Upper lobe of left lung (tissue), 6 donors: ENCODE data around the gene WASF2. TPM values are rescaled to one million over a fixed set of nuclear protein-coding genes. Genes with fewer than 3 reads are reported as not detected.

ENCODE experiments used
- ATAC-seq, 2 donors: fragments of 200-7000 bp; cut with Tn5 transposase; one replicate each; pipeline ENCODE4 v1.9.1; 2022; ENCODE audit warnings: mild to moderate bottlenecking in 2 of 2, moderate library complexity in 2 of 2; ENCODE audit not compliant: low FRiP score in 2 of 2
- DNase-seq, 2 donors: peaks; one replicate each; pipeline ENCODE4 v3.0.0-alpha.2; 2019 to 2020
- H3K27ac ChIP-seq, 4 donors: fragments of 200-600 bp; sonication (generic); one replicate each; pipeline ENCODE4 v1.5.1; 2016 to 2019
- H3K27me3 ChIP-seq, 4 donors: fragments of 200-600 bp; sonication (generic); one replicate each; pipeline ENCODE4 v1.5.1; 2017 to 2019
- H3K36me3 ChIP-seq, 4 donors: fragments of 200-600 bp; sonication (generic); one replicate each; pipeline ENCODE4 v1.5.1; 2016 to 2019
- H3K4me1 ChIP-seq, 4 donors: fragments of 200-600 bp; sonication (generic); one replicate each; pipeline ENCODE4 v1.5.1; 2018 to 2019
- H3K4me3 ChIP-seq, 4 donors: fragments of 200-600 bp; sonication (generic); one replicate each; pipeline ENCODE4 v1.5.1; 2017 to 2019; ENCODE audit warnings: mild to moderate bottlenecking in 2 of 4, moderate library complexity in 1 of 4
- H3K9me3 ChIP-seq, 4 donors: fragments of 200-600 bp; sonication (generic); one replicate each; pipeline ENCODE4 v1.5.1; 2018 to 2019
- EP300 ChIP-seq, 4 donors: sonication (generic); formaldehyde crosslinking; IDR thresholded peaks; one replicate each; pipeline ENCODE4 v1.5.1; 2017; ENCODE audit warnings: antibody characterized with exemption in 4 of 4, control low read depth in 2 of 4
- POLR2A ChIP-seq, 4 donors: fragments of 450-650 bp; IDR thresholded peaks; one replicate each; pipeline ENCODE4 v1.5.1; 2016 to 2017; ENCODE audit warnings: antibody characterized with exemption in 4 of 4, mild to moderate bottlenecking in 2 of 4
- POLR2AphosphoS5 ChIP-seq, 2 donors: sonication (generic); formaldehyde crosslinking; IDR thresholded peaks; one replicate each; pipeline ENCODE4 v1.5.1; 2017; ENCODE audit warnings: antibody characterized with exemption in 2 of 2
- WGBS, 2 donors: methylation state at CpG; one replicate each; pipeline ENCODE4 v1.1.5; 2017 to 2018; 5-methylcytosine and 5-hydroxymethylcytosine counted together
- total RNA-seq, 6 donors: library from RNA; depleted of rRNA in 4 of 6; stranded (reverse); fragments of >200 nt in 4 of 6; gene quantifications; one replicate each; pipeline versions ENCODE4 v1.1.0 to v1.2.1, GENCODE V29; 2016 to 2021
- TF ChIP-seq, protein P1 (sequence below), 6 experiments: fragments of 450-650 bp in 4 of 6; fragments of 200-600 bp in 2 of 6; sonication (generic) in 2 of 6; IDR thresholded peaks; one replicate each; pipeline ENCODE4 v1.5.1; 2016 to 2019; ENCODE audit warnings: antibody characterized with exemption in 6 of 6
- donor health status: DM: no; HTN: no; CAD: no; lungs with moderate emphysema.
- donor health status: DM: no; HTN: yes; CAD: no; lungs with severe emphysema.

The WASF2 gene
- total RNA-seq, 6 donors from 2014 or later: 53.4 to 158 (median 62.2) TPM

DNA sequence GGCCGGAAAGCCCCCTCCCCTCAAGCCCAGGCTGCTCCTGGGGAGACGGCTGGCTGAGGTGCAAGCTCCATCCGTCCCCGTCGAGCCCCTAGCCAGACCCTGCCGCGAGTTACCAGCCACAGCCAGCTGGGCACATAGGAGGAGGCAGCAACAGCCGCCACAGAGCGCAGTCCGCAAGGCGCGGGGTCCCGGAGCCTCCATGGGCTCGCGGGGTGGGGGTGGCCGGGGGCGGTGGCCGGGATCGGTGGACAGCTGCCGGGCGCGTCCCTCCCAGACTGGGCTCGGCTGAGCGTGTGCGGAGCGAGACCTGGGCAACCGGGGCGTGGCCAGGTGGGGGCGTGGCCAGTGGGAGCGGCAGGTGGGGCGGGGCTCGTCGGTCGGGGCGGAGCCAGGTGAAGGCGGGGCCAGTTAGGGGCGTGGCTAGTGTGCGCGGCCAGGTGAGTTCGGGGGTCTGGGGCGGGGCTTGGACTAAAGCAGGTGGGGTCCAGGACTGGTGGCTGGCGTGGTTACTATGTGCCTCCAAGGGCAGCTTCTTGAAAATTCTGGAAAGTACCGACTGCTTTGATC is 106.8 kb downstream of the WASF2 start, which contains the start of gene CD164L2:
Gene CD164L2, minus strand, starts transcription at position 295 of the 567 bp plus-strand sequence. Its CDS starts 94 bp downstream, at position 201.
- peak; percentile 75 to 95 for DNase-seq

DNA sequence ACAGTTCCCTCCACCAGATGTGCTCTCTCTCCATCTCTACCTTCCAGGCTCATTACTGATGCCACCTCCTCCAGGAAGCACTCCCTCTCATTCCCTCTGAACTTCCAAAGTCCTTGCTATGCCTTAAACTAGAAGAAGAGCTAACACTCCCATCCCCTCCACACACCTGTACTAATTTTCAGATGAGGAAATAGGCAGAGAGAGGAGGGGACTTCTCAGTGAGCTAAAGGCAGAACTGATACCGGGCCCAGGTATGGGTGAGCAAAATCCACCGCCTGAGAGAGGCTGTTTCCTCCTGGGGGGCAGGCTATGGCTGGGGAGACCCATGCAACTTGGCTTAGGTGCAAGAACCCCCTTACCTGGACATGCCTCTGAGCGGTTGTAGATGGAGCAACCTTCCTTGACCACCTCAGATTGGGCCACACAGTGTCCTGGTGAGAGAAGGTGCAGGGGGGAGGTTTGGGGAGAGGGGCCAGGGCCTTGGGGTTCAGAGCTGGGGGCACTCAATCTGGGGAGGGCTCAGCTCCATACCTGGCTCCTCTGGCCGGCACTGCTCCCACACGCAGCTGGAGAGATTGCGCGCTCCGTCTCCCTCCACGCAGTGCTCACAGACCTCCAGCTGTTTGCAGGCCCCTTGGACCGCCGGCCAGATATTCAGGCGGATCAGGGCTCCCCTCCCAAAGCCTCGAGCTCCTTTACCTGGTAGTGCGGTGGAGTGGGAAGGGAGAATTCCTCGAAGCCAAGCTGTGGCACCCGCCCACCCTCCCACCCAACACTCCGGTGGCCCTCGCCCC is 107.8 kb downstream of the WASF2 start:
- peak in 1 of 2 donors; percentile 42 for DNase-seq
- Histone ChIP-seq H3K9me3 (no peaks in the 10 kb centered on the region), H3K36me3 (no peaks in the 10 kb centered on the region), H3K27ac (no peak overlapping the region), H3K4me1 (peaks cover 13 to 28% (median 21%) of the 10 kb centered on the region in 4 donors), H3K4me3 (peak overlapping the region in 2 of 4 donors; percentile 35 to 41), H3K27me3 (no peaks in the 10 kb centered on the region)
- TF ChIP-seq POLR2AphosphoS5 (IDR thresholded peaks at IDR 0.05) (no peak), POLR2A (IDR thresholded peaks at IDR 0.05) (no peak), EP300 (IDR thresholded peaks at IDR 0.05) (no peak)
- TF ChIP-seq, protein P1, sequence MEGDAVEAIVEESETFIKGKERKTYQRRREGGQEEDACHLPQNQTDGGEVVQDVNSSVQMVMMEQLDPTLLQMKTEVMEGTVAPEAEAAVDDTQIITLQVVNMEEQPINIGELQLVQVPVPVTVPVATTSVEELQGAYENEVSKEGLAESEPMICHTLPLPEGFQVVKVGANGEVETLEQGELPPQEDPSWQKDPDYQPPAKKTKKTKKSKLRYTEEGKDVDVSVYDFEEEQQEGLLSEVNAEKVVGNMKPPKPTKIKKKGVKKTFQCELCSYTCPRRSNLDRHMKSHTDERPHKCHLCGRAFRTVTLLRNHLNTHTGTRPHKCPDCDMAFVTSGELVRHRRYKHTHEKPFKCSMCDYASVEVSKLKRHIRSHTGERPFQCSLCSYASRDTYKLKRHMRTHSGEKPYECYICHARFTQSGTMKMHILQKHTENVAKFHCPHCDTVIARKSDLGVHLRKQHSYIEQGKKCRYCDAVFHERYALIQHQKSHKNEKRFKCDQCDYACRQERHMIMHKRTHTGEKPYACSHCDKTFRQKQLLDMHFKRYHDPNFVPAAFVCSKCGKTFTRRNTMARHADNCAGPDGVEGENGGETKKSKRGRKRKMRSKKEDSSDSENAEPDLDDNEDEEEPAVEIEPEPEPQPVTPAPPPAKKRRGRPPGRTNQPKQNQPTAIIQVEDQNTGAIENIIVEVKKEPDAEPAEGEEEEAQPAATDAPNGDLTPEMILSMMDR (IDR thresholded peaks at IDR 0.05): no peak
- 86 to 92% methylated on average over 10 to 17 of the region's 18 CpGs for WGBS, 2 donors
- no peak for ATAC-seq

More for the DNA sequence above, 106.8 kb downstream of the WASF2 start, which contains the start of gene CD164L2:
- H3K4me1 ChIP-seq: peaks cover 10 to 28% (median 21%) of the 10 kb centered on the region in 4 donors
- no peak within 1 kb of the TSS for H3K27ac ChIP-seq
- TF ChIP-seq POLR2AphosphoS5 (IDR thresholded peaks at IDR 0.05) (peak in 1 of 2 donors; percentile 17), EP300 (IDR thresholded peaks at IDR 0.05) (no peak), POLR2A (IDR thresholded peaks at IDR 0.05) (no peak)
- no peaks in the 10 kb centered on the region for H3K9me3 ChIP-seq
- 24 to 26% methylated on average over 9 to 20 of the region's 43 CpGs for WGBS, 2 donors
- no peaks in the 10 kb centered on the region for H3K36me3 ChIP-seq
- H3K27me3 ChIP-seq: no peaks in the 10 kb centered on the region
- H3K4me3 ChIP-seq: peak within 1 kb of the TSS in 3 of 4 donors; percentile 35 to 41 (median 41)
- ATAC-seq: peak; percentile 44 to 78

DNA sequence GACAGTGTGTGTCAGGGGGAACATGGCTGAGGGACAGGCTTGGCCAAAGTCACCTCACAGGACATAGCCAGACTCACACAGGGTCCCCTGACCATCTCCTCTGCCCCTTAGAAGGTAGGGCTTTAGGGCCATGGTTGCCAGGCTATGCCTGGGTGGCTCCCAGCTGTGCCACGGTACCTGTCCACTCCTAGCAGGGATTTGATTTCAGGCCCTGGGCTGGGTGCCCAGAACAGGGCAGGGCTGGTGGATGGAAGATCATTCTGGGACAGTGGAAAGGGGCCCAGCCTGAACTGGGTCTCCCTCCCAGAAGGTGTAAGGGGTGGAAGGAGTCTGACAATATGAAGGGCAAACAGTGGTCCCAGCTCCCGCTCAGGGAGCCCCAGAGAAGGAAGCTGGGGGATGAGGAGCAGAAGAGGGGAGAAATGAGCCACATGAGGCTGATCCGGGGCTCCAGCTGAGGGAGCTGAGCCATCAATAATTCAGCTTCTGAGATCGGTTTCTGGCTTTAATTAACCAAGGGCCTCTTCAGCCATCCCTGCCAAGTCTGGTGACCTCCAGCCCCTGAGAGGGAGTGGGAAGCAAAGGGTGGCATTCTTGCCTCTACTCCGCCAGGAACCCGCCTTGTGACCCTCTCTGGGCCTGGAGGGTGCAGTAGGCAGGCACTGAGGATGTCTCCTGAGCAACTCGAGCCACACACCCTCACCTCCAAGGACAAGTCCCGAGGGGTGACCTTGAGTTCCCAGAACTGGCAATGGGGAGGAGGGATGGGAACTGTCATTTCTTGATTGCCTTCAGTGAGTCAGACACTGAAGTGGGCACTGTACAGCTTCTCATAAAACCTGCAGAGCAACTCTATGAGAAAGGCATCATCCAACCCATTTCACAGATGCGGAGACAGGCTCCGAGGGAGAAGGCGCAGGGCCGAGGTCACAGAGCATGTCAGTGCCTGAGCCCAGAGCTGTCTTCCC is 108.9 kb downstream of the WASF2 start:
- Histone ChIP-seq H3K27ac (peak overlapping the region in 2 of 4 donors; percentile 4 to 72), H3K4me3 (no peak overlapping the region), H3K27me3 (no peaks in the 10 kb centered on the region), H3K36me3 (no peaks in the 10 kb centered on the region), H3K9me3 (no peaks in the 10 kb centered on the region), H3K4me1 (peaks cover 13 to 36% (median 24%) of the 10 kb centered on the region in 4 donors)
- 82 to 85% methylated on average over 6 to 12 of the region's 12 CpGs for WGBS, 2 donors
- TF ChIP-seq POLR2A (IDR thresholded peaks at IDR 0.05) (no peak), EP300 (IDR thresholded peaks at IDR 0.05) (no peak)
- TF ChIP-seq, protein P1 (IDR thresholded peaks at IDR 0.05): no peak
- no peak for DNase-seq
- peak in 1 of 2 donors; percentile 4 for ATAC-seq

DNA sequence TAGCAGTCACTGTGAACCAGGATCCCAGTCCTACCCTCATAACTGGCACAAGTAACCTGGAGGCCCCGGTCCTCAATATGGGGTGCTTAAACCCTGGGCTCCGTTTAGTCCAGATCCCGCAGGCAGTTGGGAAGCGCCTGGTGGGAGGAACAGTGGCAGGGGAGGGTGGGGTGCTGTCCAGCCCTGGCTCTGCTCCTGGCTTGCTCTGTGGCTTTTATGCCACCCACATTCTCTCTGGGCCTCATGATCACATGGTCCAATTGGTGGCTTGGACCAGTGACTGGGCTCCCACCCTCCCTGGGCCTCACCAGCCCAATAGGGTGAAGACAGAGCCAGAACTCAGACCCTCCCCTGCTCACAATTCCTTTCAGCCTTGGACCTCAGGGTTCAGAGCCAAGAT is 109.7 kb downstream of the WASF2 start:
- peak overlapping the region in 2 of 4 donors; percentile 4 to 72 for H3K27ac ChIP-seq
- no peaks in the 10 kb centered on the region for H3K9me3 ChIP-seq
- DNase-seq (no peak), ATAC-seq (no peak)
- no peaks in the 10 kb centered on the region for H3K36me3 ChIP-seq
- 84 to 100% methylated on average over 1 to 4 of the region's 4 CpGs for WGBS, 2 donors
- H3K27me3 ChIP-seq: no peaks in the 10 kb centered on the region
- H3K4me1 ChIP-seq: peaks cover 13 to 39% (median 27%) of the 10 kb centered on the region in 4 donors
- TF ChIP-seq, protein P1 (IDR thresholded peaks at IDR 0.05): no peak
- no peak for TF ChIP-seq POLR2A (IDR thresholded peaks at IDR 0.05)
- TF ChIP-seq EP300 (IDR thresholded peaks at IDR 0.05): no peak
- no peak for TF ChIP-seq POLR2AphosphoS5 (IDR thresholded peaks at IDR 0.05)
- H3K4me3 ChIP-seq: no peak overlapping the region
